KBM-7 (cell line): Measurements from ENCODE around the gene MYL9.

Experiments used
- DNase-seq: peaks from one replicate; pipeline ENCODE4 v3.0.0-alpha.2; 2015
- in situ Hi-C: fragments of 300-500 bp; cut with MboI; formaldehyde crosslinking; loops from 2 replicates; pipeline ENCODE4 v1.14.3; 2020; ENCODE audit warnings: low sequenced_read_pairs, low pct_unique_long_range_greater_than_20kb, mixed read lengths

The MYL9 gene

DNA sequence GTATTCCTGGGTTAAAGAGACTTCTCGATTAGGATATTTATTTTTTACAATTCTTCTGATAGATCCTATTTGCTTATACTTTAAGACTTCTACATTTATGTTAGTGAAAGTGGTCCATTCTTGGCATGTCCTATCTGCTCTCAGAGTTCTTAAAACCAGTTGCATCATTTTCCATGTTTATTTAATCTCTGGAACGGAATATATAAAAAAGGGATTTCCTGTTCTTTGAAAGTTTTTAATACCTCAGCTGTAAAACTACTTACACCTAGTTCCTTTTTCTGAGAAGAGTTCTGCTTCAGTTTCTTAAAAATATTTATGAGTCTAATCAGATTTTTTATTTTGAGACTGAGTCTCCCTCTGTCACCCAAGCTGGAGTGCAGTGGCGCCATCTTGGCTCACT is 18.0 kb upstream of the MYL9 start:
- in situ Hi-C loops: no loop called here
- peak; percentile 54 for DNase-seq

DNA sequence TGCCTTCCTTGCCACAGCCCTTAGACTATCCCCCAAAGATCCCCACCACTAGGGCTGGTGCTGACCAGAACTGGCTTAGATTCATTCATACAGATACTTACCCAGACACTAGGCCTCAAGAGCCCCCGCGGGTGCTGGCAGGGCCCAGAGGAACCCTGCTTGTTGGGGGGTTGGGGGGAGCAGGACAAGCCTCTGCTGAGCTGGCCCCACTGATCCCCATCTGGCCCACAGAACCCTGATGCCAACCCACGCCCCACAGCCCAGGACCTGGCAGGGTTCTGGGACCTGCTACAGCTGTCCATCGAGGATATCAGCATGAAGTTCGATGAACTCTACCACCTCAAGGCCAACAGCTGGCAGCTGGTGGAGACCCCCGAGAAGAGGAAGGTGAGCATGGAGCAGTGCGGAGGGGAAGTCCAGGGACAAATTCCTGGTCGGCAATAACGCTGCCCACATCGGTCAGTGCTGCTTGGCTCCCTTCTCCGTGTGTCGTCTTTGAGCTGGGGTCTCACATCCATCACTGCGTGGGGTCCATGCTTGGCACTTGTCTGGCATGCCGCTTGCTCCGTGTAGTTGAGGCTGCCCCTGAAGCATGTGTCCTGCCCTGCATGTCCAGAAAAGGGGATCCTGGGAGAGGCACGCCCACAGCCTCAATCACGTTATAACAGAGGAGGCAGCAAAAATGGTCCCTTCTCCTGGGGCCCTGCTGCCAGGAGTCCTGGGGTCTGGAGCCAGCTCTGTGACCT is 15.5 kb upstream of the MYL9 start:
- in situ Hi-C loops: no loop called here
- DNase-seq: no peak

DNA sequence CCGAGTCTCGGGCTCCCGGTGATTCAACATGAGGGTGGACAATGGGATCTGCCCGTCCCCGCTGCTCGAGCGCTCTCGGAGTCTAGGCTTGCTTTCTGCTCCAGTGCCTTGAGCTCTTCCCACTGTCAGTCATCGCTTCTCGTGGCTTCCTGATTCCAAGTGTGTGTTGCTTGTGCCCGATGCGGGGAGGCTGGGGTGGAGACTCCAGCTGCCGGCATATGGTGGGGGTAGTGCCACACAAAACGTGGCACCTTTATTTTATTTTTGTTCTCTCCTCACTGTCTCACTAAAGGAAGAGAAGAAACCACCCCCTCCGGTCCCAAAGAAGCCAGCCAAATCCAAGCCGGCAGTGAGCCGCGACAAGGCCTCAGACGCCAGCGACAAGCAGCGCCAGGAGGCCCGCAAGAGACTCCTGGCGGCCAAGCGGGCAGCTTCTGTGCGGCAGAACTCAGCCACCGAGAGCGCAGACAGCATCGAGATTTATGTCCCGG is 14.8 kb upstream of the MYL9 start:
- DNase-seq: no peak
- in situ Hi-C loops: no loop called here

DNA sequence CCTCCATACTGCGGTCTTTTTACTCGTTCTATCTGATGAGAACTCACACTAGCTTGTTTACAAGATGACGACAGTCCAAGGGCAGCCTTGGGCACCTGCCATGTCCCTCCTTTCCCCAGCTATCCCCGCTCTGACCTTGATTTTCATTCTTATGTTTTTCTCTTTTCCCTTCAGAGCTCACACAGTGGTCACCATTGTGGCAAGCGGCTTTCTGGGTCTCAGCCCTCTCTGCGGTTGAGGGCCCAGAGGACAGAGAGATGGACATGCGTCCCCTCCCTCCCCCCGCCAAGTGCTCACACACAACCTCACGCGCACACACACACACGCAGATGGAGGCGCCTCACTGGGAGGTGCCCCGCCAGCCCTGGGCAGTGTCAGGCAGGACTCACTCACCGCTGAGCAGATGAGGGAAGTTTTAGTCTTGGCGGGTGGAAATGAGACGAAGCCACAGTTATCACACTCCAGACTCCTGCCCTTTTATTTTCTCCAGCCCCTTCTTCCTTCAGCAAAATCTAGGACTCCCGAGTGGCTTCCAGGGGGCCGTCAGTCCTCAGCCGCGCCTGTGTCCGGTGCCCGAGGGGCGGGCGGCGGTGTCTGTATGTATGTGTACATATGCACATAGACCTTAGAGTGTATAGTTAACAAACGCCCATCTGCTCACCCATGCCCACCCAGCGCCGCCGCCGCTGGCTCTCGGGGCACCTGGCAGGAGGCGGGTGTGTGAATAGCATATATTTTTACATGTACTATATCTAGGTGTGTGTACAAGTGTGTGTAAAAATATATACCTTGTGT is 13.8 kb upstream of the MYL9 start:
- in situ Hi-C loops: no loop called here
- DNase-seq: peak; percentile 49

DNA sequence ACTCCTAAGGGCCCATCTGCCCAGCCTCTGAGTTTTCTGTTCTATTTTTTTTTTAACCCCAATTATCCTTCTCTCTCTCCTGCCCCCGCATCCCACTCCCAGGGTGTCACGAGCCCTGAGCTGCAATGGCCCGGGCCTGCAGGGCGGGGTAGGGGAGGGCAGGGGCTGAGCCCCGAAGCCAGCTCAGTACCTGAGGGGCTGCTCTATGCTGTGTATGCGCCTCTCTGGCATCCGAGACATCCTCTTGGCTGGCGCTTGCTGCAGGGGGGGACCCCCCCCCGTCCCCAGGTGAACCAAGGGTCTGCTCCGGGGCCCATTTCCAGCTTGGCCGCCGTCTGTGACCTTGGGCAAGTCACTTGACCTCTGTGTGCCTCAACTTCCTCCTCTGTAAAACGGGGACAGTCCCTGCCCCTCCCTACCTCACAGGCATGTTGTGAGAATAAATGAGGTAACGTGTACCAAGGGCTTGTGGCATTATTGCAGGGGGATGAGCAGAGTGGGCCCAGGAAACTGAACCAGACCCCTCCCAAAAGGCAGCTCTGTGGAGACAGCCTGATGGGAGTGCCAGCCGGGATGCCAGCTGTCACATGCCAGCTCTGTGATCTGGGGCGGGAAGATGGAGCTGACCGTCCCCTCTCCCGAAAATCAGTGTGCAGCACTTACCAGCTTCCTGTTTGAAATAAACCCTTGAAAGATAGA is 13.0 kb upstream of the MYL9 start:
- no peak for DNase-seq
- in situ Hi-C loops: no loop called here

DNA sequence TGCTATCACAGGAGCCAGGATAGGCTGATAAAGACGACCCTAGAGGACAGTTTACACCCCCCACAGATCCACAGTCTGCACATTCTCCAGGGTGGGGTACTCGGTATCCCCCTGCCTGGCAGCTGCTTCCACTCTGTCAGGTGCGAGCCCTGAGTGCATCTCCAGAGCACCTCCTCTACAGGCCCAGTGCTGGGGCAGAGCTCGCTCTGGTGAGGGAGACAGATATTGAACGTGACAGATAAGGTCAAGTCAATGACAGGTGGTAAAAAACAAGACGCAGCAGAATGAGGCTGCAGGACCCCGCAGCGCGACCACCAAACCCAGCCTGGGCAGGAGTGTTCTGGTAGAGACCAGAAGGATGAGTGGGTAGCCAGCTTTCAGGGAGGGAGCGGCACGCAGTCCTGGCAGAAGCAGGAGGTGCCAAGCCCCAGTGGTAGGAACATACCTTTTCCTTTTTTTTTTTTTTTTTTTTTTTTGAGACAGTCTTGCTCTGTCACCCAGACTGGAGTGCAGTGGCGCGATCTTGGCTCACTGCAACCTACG is 12.4 kb upstream of the MYL9 start:
- in situ Hi-C loops: no loop called here
- DNase-seq: no peak

DNA sequence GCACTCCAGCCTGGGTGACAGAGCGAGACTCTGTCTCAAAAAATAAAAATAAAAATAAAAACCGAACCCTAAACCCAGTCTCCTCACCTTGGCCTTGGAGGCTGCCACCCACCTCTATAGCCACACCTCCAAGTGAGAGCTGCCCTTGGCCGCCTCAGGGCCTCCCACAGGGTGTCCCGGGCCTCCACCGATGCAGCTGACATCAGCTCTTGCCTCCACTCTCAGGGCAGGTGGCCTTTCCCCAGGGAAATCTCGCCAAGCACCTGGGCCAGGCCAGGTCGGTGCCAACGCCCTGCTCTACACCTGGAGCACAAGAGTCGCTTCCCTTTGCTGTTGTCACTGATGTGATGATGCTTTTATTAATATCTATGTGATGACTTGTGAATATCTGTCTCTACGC is 8.9 kb upstream of the MYL9 start:
- in situ Hi-C loops: no loop called here
- no peak for DNase-seq

DNA sequence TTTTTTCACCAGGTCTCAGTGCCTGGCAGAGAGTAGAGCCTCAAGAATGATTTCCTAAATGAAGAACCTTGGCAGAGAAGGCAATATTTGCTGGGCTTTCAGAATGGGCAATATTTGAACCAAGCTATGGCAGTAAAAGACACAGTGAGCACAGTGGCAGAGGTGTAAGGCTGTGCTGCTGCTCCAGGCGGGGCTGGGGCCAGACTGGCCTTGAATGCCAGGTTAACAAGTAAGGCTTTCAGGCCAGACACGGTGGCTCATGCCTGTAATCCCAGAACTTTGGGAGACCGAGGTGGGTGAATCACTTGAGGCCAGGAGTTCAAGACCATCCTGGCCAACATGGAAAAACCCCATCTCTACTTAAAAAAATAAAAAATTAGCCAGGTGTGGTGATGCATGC is 8.5 kb upstream of the MYL9 start:
- in situ Hi-C loops: no loop called here

DNA sequence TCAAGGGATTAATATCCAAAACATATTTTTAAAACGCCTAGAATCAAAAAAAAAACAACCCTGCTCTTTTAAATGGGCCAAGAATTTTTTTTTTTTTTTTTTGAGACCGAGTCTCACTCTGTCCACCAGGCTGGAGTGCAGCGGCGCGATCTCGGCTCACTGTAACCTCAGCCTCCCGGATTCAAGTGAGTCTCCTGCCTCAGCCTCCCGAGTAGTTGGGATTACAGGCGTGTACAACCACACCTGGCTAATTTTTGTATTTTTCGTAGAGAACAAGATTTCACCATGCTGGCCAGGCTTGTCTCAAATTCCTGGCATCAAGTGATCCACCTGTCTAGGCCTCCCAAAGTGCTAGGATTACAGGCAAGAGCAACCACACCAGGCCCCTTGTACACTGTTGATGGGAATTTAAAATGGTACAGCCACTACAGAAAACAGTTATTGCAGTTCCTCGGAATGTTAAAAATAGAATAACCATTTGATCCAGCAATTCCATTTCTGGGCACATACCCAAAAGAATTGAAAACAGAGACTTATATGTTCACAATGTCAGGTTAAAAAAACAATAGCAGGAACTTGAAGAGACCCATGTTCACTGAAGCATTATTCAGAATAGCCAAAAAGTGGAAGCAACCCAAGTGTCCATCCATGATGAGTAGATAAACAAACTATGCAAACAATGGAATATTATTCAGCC is 3.1 kb upstream of the MYL9 start:
- DNase-seq: no peak
- in situ Hi-C loops: no loop called here

More for the DNA sequence above, 8.5 kb upstream of the MYL9 start:
- DNase-seq: no peak

DNA sequence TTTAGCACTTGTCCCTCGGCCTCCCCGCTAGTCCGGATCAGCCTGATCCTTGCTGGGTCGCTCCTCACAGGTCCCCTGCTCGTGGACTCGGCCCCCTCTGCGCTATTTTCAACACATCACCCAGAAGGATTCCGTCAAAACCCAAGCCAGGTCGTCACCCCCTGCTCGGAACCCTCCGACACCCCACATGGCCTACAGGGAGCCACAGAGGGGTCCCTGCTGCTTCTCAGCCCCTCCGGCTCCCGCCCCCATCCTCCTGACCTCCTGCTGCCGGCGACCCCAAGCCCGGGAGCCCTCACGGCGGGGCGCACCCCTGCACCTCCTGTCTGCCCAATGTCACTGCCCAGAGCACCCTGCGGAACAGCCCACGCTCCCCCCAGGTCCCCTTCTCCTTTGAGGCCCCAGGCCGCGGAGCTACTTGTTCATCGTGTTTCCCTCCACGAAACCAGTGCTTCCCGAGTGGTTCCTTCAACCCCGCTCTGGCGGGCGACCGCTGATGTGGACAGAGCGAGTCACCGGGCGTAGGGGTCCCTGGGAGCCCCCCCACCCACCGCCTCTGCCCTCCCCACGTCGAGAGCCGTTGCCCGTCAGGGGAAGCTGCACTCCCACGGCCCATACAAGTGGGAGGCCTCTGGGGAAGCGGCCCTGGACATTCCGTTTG is 638 bp upstream of the MYL9 start:
- in situ Hi-C loops: no loop called here
- DNase-seq: no peak

DNA sequence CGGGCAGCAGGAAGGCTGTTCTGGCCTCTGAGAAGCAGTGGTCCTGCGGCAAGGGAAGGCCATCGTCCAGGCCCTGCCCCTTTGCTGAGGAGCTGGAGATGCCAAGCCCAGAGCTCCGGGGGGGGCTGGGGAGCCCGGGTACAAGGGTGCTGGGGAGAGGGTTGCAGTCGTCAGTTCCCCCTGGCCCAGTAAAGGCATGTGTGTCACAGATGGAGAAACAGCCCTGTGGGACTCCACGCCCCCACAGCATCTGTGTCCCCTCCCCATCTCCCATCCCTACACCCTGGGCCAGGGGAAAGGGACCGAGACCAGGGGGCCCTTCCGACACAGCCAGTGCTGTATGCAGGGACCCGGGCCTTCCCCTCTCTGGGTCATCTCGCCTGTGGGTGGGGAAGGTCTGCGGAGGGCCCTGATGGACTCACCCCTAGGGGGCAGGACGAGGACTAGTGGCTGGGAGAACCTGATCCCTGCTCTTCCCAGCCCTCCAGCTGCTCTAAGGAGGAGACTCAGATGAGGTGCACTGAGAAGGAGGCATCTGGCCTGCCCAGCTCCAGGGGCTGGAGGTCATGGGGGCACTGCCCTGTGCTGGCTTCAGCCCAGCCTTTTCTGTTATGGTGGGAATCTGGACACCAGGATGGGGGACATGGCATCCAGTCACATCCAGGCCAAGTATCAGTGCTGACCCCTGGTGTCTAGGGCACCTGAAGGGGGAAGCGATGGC is 609 bp downstream of the MYL9 start:
- in situ Hi-C loops: no loop called here
- no peak for DNase-seq

DNA sequence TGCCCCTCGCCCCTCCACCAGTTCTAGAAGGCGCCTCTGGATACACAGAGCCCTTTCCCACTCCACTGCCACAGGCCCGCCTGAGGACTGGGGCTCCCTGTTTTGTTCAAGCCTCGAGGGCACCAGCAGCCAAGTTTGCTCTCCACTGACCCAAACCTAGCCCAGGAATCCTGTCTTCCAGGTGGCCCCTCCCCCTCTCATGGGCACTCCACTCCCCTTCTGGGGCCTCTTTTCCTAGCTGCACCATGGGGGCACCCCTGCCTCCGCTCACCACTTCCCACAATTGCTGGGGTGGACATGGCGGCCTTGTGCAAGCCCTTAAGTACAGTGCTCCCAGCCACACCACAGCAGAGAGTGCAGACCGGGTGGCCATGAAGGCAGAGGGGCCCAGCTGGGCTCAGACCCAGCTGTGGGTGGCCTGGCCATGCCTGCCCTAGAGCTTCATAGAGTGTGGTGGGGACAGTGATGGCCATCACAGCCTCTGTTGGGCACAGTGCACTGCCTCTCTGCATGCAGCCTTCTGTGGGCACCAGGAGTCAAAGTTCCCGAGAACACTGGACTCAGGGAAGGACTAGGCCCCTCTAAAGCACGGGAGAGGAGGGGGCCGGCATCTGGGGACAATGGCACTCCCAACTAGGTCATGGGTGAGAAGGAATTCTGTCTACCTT is 1.3 kb downstream of the MYL9 start:
- DNase-seq: no peak
- in situ Hi-C loops: no loop called here

DNA sequence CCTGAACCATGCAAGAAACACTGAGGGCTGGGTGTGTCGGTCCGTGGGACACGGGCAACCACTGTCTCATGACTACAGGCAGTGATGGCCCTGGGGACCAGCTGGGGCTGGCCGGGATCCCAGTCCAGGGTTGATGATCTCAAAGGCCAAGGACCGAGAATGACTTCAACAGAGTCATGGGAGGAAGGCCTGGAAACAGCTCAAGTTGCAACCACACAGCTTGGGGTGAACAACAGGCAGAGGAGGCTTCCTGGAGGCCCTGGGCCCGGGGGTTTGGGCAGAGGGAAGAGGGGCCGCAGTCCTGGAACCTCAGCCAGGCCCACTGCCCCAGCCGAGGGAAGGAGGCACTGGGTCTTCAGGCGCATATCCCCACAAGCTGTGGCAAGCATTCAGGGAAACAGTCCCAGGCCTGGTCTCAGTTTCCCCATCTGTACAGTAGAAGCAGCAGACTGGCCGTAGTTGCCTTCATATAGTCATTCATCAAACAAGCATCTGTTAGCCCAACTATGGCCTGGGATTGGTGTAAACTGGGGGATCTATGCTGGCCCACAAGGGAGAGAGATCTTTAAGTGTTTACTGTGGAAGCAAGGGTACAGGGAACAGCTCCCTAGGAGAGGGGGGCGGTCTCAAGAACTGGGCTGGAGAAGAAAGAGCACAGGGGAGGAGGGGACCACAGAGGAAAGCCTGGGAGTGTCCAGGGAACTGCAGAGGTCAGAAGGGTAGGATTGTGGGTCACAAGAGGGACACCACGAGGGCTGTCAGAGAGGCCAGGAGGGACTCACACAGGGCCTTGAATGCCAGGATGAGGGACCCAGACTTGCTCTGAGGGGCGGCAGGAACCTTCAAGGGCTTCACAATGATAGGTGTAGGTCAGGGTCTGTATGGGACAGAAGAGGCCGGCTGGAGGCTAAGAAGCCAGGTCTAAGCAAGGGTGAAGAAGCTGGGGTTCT is 2.1 kb downstream of the MYL9 start:
- in situ Hi-C loops: no loop called here
- no peak for DNase-seq

DNA sequence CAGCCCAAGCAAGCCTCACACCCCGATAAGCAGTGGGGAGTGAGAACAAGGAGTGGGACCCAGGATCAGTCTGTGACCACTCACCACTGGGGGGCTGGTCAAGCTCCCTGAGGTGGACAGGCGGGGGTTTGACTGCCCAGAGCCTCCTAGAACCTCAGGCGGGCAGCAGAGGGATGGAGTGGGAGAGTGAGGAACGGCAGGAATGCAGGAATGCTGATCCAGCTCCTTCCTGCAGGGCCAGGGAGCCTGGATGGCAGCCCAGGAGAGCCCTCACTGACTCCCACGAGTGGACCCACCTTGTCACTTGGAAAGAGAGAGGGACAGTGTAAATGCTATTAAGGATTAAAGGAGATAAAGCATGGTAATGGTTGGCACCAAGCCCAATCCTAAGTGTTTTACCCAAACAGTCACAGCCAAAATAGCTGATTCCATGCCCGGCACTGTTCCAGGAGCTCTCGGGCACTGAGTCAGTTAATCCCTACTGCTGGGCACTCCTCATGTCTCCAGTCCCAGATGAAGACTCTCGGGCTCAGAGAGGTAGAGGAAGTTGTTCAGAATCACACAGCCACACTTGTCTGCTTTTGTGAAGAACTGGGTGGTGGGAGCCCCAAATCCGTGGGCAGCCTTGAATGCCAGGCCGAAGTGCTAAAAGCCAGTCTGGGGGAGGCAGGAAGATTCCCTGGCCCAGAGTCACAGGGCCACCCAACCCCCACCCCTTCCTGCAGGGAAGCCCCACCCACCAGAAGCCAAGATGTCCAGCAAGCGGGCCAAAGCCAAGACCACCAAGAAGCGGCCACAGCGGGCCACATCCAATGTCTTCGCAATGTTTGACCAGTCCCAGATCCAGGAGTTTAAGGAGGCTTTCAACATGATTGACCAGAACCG is 3.1 kb downstream of the MYL9 start:
- no peak for DNase-seq

DNA sequence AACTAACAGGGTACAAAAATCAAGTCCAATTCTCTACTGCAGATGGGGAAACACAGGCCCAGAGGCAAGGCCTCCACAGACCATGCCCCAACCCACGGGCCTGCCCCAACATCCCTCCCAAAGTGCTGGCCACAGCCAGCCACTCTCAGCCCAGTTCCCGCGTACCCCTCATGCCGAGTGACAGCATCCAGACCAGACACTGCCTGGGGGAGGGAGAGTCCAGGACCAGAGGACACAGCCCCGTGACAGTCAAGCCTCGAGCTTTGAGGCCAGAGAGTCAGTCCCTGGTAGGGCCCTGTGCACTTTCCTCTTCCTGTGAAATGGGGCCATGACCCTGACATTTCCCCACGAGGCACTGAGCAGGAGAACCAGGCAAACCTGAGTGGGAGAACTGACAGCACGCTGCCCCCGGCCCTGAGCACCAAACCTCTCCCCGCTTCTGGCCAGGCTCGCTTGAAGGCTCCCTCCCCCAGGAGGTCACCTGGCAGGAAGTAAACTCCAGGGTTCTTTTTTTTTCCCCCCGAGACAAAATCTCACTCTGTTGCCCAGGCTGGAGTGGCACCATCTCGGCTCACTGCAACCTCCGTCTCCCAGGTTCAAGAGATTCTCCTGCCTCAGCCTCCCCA is 4.9 kb downstream of the MYL9 start:
- DNase-seq: no peak
- in situ Hi-C loops: no loop called here

More for the DNA sequence above, 3.1 kb downstream of the MYL9 start:
- in situ Hi-C loops: no loop called here
